GM21367 (cell line): Measurements from ENCODE around the gene PI16.

Experiments
- ATAC-seq: cut with Tn5 transposase; IDR thresholded peaks from one replicate; pipeline ENCODE4 v1.9.1; 2021; ENCODE audit not compliant: unreplicated experiment

Gene PI16

GRCh38 chr6:36956446-36956820 is 1.9 kb downstream of the PI16 start:
- ATAC-seq: no peak

GRCh38 chr6:36957773-36958271 is 3.3 kb downstream of the PI16 start:
- no peak for ATAC-seq

- no peak for ATAC-seq
Measured at GRCh38 chr6:36958775-36959554, 4.4 kb downstream of the PI16 start.

DNA sequence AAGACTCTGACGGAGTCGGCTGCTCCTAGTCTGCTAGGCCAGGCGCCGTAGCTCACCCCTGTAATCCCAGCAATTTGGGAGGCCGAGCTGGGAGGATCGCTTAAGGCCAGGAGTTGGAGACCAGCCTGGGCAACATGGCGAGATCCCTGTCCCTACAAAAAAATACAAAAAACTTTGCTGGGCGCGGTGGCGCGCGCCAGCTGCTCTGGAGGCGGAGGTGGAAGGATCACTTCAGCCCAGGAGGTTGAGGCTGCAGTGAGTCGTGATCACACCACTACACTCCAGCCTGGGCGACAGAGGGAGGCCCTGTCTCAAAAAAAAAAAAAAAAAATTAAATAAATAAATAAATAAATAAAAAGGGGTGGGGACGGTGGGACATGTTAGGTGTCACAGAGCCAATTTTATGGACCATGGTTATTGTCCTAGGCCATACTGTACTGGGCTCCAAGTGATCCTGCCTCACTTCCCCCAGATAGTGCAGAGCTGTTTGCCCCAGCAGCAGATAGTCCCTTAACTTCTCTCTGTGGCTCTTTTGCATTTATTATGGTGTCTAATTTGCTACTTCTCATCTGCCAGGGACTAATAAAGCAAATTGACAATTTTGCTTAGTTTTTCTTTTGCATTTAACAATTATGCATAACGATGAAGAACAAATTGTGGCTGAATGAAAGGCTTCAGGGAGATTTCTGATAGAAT is 5.2 kb downstream of the PI16 start:
- no peak for ATAC-seq

DNA sequence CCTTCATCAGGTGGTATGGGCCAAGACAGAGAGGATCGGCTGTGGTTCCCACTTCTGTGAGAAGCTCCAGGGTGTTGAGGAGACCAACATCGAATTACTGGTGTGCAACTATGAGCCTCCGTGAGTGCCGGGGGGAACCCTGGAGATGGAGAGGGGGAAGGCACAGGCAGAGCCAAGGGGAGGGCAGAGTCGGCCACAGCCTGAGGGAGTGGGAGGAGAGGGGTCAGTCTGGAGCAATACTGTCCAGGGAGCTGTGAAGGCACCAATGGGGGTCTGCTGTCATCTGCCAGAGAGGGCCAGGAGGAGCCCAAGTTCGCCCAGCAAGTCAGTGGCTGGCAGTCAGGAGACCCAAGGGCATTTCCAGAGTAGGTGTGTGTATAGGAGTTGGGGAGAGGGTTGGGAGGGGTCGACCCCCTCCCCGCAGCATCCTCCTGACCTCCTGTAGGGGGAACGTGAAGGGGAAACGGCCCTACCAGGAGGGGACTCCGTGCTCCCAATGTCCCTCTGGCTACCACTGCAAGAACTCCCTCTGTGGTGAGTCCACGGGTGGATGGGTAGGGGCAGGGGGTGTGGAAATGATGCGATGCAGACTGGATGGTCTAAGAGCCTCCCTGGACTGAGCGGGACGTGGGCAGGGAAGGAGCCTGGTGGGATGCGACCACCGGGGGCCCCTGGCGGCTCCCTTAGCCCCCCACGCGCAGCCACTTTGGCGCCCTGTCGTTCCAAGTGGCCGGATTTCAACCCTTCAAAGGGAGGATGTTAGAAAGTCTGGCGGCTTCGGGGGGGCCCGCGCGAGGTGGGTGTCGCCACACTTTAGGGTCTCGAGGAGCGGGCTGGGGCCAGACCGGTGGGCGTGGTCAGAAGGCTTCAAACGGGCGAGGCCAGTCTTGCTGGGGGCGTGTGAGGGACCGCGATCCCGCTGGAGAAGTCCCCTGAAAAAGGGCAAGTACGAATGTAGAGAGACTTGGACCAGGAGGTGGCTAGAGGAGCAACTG is 7.2 kb downstream of the PI16 start:
- ATAC-seq: no peak

GRCh38 chr6:36962874-36963273 is 8.3 kb downstream of the PI16 start:
- peak; percentile 44 for ATAC-seq

DNA sequence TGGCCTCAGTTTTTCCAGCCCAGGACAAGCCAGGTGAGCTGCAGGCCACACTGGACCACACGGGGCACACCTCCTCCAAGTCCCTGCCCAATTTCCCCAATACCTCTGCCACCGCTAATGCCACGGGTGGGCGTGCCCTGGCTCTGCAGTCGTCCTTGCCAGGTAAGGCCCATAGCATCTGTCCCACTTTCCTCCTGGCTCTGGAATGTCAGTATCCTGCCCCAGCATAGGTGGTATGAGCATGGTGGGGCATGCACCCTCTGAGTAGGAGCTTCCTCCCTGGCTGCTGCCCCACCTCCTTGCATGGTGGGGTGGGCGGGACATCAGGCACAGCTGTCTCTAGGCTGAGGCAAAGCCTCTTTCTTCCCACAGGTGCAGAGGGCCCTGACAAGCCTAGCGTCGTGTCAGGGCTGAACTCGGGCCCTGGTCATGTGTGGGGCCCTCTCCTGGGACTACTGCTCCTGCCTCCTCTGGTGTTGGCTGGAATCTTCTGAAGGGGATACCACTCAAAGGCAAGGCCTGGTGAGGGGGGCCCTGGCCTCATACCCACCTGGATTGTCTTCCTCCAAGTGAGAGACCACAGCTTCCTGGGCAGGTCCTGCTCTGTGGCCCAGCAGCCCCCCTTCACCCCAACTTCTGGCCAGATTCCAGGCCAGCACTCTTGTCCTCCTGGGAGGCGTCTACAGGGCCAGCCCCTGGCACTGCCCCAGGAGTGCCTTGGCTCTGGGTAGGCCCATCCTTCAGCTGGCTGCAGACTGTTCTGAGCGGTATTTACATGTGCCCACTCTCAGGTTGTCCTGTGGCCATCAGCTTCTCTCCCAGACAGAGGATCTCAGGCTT is 9.1 kb downstream of the PI16 start:
- ATAC-seq: no peak

DNA sequence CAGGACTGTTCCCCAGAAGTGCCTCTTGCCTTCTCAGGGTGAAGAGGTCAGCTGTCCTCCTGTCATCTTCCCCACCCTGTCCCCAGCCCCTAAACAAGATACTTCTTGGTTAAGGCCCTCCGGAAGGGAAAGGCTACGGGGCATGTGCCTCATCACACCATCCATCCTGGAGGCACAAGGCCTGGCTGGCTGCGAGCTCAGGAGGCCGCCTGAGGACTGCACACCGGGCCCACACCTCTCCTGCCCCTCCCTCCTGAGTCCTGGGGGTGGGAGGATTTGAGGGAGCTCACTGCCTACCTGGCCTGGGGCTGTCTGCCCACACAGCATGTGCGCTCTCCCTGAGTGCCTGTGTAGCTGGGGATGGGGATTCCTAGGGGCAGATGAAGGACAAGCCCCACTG is 9.8 kb downstream of the PI16 start:
- ATAC-seq: no peak

- no peak for ATAC-seq
Measured at GRCh38 chr6:36964908-36965307, 10.4 kb downstream of the PI16 start.

- no peak for ATAC-seq
Measured at GRCh38 chr6:36967301-36967700, 12.8 kb downstream of the PI16 start.

- no peak for ATAC-seq
Measured at GRCh38 chr6:36967757-36968156, 13.2 kb downstream of the PI16 start.

- ATAC-seq: no peak
Measured at GRCh38 chr6:36968266-36968977, 13.9 kb downstream of the PI16 start.

- no peak for ATAC-seq
Measured at GRCh38 chr6:36969240-36969691, 14.7 kb downstream of the PI16 start.

GRCh38 chr6:36969988-36970891 is 15.7 kb downstream of the PI16 start:
- ATAC-seq: no peak

GRCh38 chr6:36970892-36971842 is 16.6 kb downstream of the PI16 start:
- ATAC-seq: no peak

DNA sequence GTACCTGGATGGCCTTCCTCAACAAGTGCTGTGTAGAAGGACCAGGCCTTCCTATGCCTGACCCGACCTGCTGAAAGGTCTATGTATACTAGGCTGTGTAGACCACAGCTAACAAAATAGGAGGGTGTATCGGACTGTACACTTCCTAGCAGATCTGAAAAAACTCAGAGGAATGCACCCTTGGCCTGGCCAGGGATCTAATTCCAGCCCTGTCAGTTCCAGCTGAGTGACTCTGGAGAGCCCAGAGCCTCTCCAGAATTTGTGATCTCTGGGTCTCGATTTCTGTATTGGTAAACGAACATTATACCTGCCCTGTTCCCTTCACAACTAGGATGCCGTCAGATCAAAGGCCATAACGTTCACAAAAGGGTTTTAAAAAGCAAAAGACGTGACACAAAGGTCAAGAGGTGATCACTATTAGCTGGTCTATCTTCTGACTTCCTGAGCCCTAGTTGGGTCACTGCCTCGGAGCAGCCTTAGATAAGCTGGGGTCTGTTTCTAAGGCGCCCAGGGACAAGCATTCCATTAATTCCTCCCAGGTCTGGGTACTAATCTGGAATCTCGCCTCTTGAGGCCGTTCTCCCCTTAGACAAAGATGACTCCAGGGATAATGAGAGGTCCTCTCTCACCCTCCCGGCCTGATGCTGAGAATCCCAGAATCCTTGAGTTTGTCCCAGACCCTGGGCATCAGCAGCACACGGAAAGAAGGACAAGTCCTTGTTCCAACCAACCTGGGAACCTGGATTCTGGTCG is 17.6 kb downstream of the PI16 start:
- ATAC-seq: no peak

GRCh38 chr6:36973190-36973589 is 18.7 kb downstream of the PI16 start:
- ATAC-seq: no peak
